GM12878 (cell line): ENCODE measurements around the gene INO80B. TPM values are rescaled to one million over a fixed set of nuclear protein-coding genes. Genes with fewer than 3 reads are reported as not detected.

Source experiments
- ATAC-seq: fragments of 200-7000 bp; cut with Tn5 transposase; 3 replicates; pipeline ENCODE4 v1.9.1; 2020; ENCODE audit warnings: mild to moderate bottlenecking, moderate library complexity
- BruUV-seq: library from RNA; stranded (reverse); fragments of 400-500 nt; replicated peaks from 2 replicates; lab custom pipeline; 2021; lab: Mats Ljungman, UMichigan
- CTCF ChIA-PET: fragments of 300-600 bp; sonication (Branson Sonifier 250); formaldehyde crosslinking; extraction: SDS; loops from one replicate; lab custom pipeline; 2021; ENCODE audit warnings: inconsistent platforms; lab: Yijun Ruan, JAX
- POLR2A ChIA-PET: fragments of 350-600 bp; formaldehyde crosslinking; extraction: SDS; loops from one replicate; lab custom pipeline; 2021; ENCODE audit warnings: inconsistent platforms; lab: Charles Lee
- RAD21 ChIA-PET: fragments of 300-600 bp; sonication (Branson Sonifier 250); formaldehyde crosslinking; loops from one replicate; lab custom pipeline; 2023; ENCODE audit warnings: antibody characterized with exemption; ENCODE audit not compliant: unreplicated experiment; lab: Charles Lee
- SMC1A ChIA-PET: fragments of 300-600 bp; sonication (Branson Sonifier 250); formaldehyde crosslinking; loops from one replicate; lab custom pipeline; 2023; ENCODE audit not compliant: unreplicated experiment, uncharacterized antibody; lab: Charles Lee
- DNase-seq: peaks from one replicate; pipeline ENCODE4 v3.0.0-alpha.2; 2011; ENCODE audit warnings: low read depth, low spot score
- FAIRE-seq: peaks from 3 replicates; lab custom pipeline; 2011; peaks lifted over from hg19 to GRCh38; lab: Jason Lieb, UNC
- H2AFZ ChIP-seq: 2 replicates; pipeline ENCODE4 v1.6.0; 2011; ENCODE audit warnings: low read depth, low read length, control low read depth; ENCODE audit not compliant: control insufficient read depth
- H3K27ac ChIP-seq: 2 replicates; pipeline ENCODE4 v1.5.1; 2011; ENCODE audit warnings: control low read depth; ENCODE audit not compliant: control insufficient read depth, insufficient read depth
- H3K27me3 ChIP-seq, 2 experiments: replicated peaks in 1 of 2; 2 replicates each; pipeline versions ENCODE4 v1.6.0 to v1.6.1; 2011; ENCODE audit warnings: low read length in 1 of 2; ENCODE audit not compliant: control insufficient read depth in 2 of 2, insufficient read depth in 2 of 2
- H3K36me3 ChIP-seq, 2 experiments: 2 replicates each; pipeline ENCODE4 v1.5.1; 2011; ENCODE audit warnings: low read length in 1 of 2; ENCODE audit not compliant: control insufficient read depth in 2 of 2, insufficient read depth in 2 of 2
- H3K4me1 ChIP-seq: 2 replicates; pipeline ENCODE4 v1.6.1; 2011; ENCODE audit warnings: mild to moderate bottlenecking, low read length, moderate library complexity, mixed read lengths; ENCODE audit not compliant: control insufficient read depth, insufficient read depth
- H3K4me2 ChIP-seq: 2 replicates; pipeline ENCODE4 v1.6.0; 2011; ENCODE audit warnings: control low read depth; ENCODE audit not compliant: control insufficient read depth, insufficient read depth
- H3K4me3 ChIP-seq: fragments of 200-600 bp; sonication (generic); 2 replicates; pipeline ENCODE4 v1.5.1; 2016
- H3K79me2 ChIP-seq: 2 replicates; pipeline ENCODE4 v1.6.0; 2011; ENCODE audit warnings: low read length; ENCODE audit not compliant: control insufficient read depth, insufficient read depth
- H3K9ac ChIP-seq: 2 replicates; pipeline ENCODE4 v1.8.0; 2011; ENCODE audit warnings: low read length, control low read depth, mixed read lengths; ENCODE audit not compliant: control insufficient read depth, insufficient read depth
- H3K9me3 ChIP-seq: replicated peaks from 3 replicates; pipeline ENCODE4 v1.5.1; 2011; ENCODE audit warnings: mild to moderate bottlenecking, low read length; ENCODE audit not compliant: control insufficient read depth, insufficient read depth
- H4K20me1 ChIP-seq: 2 replicates; pipeline ENCODE4 v1.6.0; 2011; ENCODE audit not compliant: control insufficient read depth, insufficient read depth
- ATF7 ChIP-seq: fragments of 450-650 bp; IDR thresholded peaks from 2 replicates; pipeline ENCODE4 v1.6.1; 2016; ENCODE audit warnings: low read depth, mild to moderate bottlenecking
- CEBPZ ChIP-seq: fragments of 150-350 bp; IDR thresholded peaks from 2 replicates; pipeline ENCODE4 v1.6.1; 2016; ENCODE audit warnings: low read depth, low read length
- MXI1 ChIP-seq: fragments of 150-350 bp; IDR thresholded peaks from 2 replicates; pipeline ENCODE4 v1.6.1; 2011; ENCODE audit warnings: low read depth, mild to moderate bottlenecking, inconsistent platforms, low read length, improper control_type of control experiment
- SIN3A ChIP-seq: IDR thresholded peaks from 2 replicates; pipeline ENCODE4 v1.6.1; 2012; ENCODE audit warnings: low read depth, low read length, improper control_type of control experiment
- SMARCA5 ChIP-seq: fragments of 450-650 bp; IDR thresholded peaks from 2 replicates; pipeline ENCODE4 v1.6.1; 2017; ENCODE audit warnings: mild to moderate bottlenecking
- SPI1 ChIP-seq: IDR thresholded peaks from 2 replicates; pipeline ENCODE4 v1.6.1; 2011; ENCODE audit warnings: low read depth, mild to moderate bottlenecking, low read length, moderate library complexity, borderline replicate concordance; ENCODE audit not compliant: insufficient read depth
- TAF1 ChIP-seq: IDR thresholded peaks from 2 replicates; pipeline ENCODE4 v1.6.1; 2011; ENCODE audit warnings: mild to moderate bottlenecking, low read depth, low read length, borderline replicate concordance
- ZBTB11 ChIP-seq: fragments of 450-650 bp; formaldehyde crosslinking; IDR thresholded peaks from 2 replicates; pipeline ENCODE4 v1.5.0; 2022; ENCODE audit warnings: mild to moderate bottlenecking, missing genetic modification characterization
- WGBS: methylation state at CpG from one replicate; pipeline ENCODE4 v1.1.6; 2016; ENCODE audit warnings: low lambda C conversion rate; ENCODE audit not compliant: insufficient replicate concordance, insufficient coverage; ENCODE audit errors: missing lambda C conversion rate; 5-methylcytosine and 5-hydroxymethylcytosine counted together
- in situ Hi-C: fragments of 300-500 bp; cut with MboI; formaldehyde crosslinking; loops from 9 replicates; pipeline ENCODE4 v1.14.3; 2018; ENCODE audit warnings: mixed read lengths
- intact Hi-C: fragments of 100-400 bp; cut with micrococcal nuclease; formaldehyde crosslinking; loops from one replicate; pipeline ENCODE4 v1.14.2; 2022; ENCODE audit not compliant: unreplicated experiment
- polyA plus RNA-seq, 11 experiments: library from polyadenylated mRNA; depleted of rRNA in 4 of 11; unstranded in 6 of 11; stranded (reverse) in 5 of 11; fragments of >200 nt; fragmentation: Nextera tagmentation in 4 of 11; fragmentation: Illumina TruSeq in 1 of 11; extraction: Ambion mirVana in 4 of 11; extraction: Trizol in 1 of 11; gene quantifications; 1 replicate in 1 of 11; 2 replicates in 10 of 11; pipeline versions ENCODE4 v1.2.1 to v1.2.3, GENCODE V29; 2011 to 2016; ENCODE audit warnings: inconsistent platforms in 2 of 11, missing spikeins in 2 of 11, low read depth in 1 of 11
- total RNA-seq, 4 experiments: library from RNA; depleted of rRNA in 3 of 4; stranded (reverse); fragments of >200 nt in 3 of 4; fragmentation: Illumina TruSeq in 1 of 4; extraction: Trizol in 1 of 4; gene quantifications; 2 replicates each; pipeline versions ENCODE4 v1.2.1 to v1.2.3, GENCODE V29; 2013 to 2021
- TF ChIP-seq, protein P1 (sequence below): fragments of 450-650 bp; IDR thresholded peaks from 2 replicates; pipeline ENCODE4 v1.6.1; 2018; ENCODE audit warnings: mild to moderate bottlenecking, low read depth, moderate library complexity; ENCODE audit not compliant: partially characterized antibody

Gene INO80B
- total and polyA plus RNA-seq, 10 of the 15 experiments (the other 5 are each of a cell fraction or from before 2014, with no cell fraction given), result 1.3 to 26.7 (median 11.1) TPM

GRCh38 chr2:74481961-74482800, 27.3 kb downstream of the INO80B start:
- Histone ChIP-seq H3K9me3 (no peaks in the 10 kb centered on the region), H3K4me1 (peaks cover 13% of the 10 kb centered on the region), H3K4me2 (peak overlapping the region; percentile 96), H2AFZ (peak overlapping the region; percentile 100), H3K27me3 (no peaks in the 10 kb centered on the region; a peak in 1 of 4 replicates), H3K27ac (peak overlapping the region; percentile 96), H4K20me1 (no peaks in the 10 kb centered on the region; the same call in 1 of the 2 replicates), H3K79me2 (peaks cover 27% of the 10 kb centered on the region), H3K9ac (peak overlapping the region; percentile 91), H3K36me3 (no peaks in the 10 kb centered on the region), H3K4me3 (peak overlapping the region; percentile 97)
- intact Hi-C loops, result loop anchor here (1.0 to 2.0 kb wide), 2 partner anchors 21 to 24 kb away; partner anchors contain the start of gene WBP1
- SMC1A ChIA-PET, result interaction anchor here (1.0 to 5.7 kb wide), 16 partner anchors 9 to 144 kb away, joined by 3 to 128 read pairs (median 6); partner anchors contain the start of genes HTRA2, INO80B, MRPL53 and WBP1
- in situ Hi-C loops, result loop anchor here (10.0 kb wide), 1 partner anchor 103 kb away; no protein-coding TSS in a partner anchor
- RAD21 ChIA-PET, result interaction anchor here (0.6 to 5.9 kb wide), 19 partner anchors 10 to 658 kb away, joined by 3 to 121 read pairs (median 4); partner anchors contain the start of genes AUP1, DQX1, HTRA2 and INO80B
- 1% methylated on average over 69 of the region's 80 CpGs for WGBS
- POLR2A ChIA-PET, result interaction anchor here (0.6 to 3.6 kb wide), 16 partner anchors 8 to 119 kb away, joined by 3 to 44 read pairs (median 5); partner anchors contain the start of genes AUP1, HTRA2, INO80B and MOGS
- FAIRE-seq (no peak), ATAC-seq (peak; percentile 76), DNase-seq (no peak)
- TSS peak; percentile 83 for BruUV-seq
- CTCF ChIA-PET, result interaction anchor here (0.5 to 19.4 kb wide), 28 partner anchors 8 to 147 kb away, joined by 3 to 280 read pairs (median 5); partner anchors contain the start of genes AUP1, DQX1, HTRA2 and INO80B
- no peak for TF ChIP-seq ATF7
- 0 out of 2 replicates have a peak, but pooled peaks have one; percentile 20 for TF ChIP-seq SMARCA5
- TF ChIP-seq CEBPZ, result no peak
- peak; percentile 8; the same call in 1 of the 2 replicates for TF ChIP-seq MXI1
- 0 out of 2 replicates have a peak, but pooled peaks have one; percentile 12 for TF ChIP-seq SIN3A
- no peak for TF ChIP-seq TAF1
- 0 out of 2 replicates have a peak, but pooled peaks have one; percentile 2 for TF ChIP-seq SPI1
- TF ChIP-seq, protein P1, sequence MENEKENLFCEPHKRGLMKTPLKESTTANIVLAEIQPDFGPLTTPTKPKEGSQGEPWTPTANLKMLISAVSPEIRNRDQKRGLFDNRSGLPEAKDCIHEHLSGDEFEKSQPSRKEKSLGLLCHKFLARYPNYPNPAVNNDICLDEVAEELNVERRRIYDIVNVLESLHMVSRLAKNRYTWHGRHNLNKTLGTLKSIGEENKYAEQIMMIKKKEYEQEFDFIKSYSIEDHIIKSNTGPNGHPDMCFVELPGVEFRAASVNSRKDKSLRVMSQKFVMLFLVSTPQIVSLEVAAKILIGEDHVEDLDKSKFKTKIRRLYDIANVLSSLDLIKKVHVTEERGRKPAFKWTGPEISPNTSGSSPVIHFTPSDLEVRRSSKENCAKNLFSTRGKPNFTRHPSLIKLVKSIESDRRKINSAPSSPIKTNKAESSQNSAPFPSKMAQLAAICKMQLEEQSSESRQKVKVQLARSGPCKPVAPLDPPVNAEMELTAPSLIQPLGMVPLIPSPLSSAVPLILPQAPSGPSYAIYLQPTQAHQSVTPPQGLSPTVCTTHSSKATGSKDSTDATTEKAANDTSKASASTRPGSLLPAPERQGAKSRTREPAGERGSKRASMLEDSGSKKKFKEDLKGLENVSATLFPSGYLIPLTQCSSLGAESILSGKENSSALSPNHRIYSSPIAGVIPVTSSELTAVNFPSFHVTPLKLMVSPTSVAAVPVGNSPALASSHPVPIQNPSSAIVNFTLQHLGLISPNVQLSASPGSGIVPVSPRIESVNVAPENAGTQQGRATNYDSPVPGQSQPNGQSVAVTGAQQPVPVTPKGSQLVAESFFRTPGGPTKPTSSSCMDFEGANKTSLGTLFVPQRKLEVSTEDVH, result no peak
- TF ChIP-seq ZBTB11 (CRISPR knock-in tag), result peak; percentile 69; the same call in 1 of the 2 replicates
